Activated CD8-positive, alpha-beta memory T cell treated with anti-CD3 and anti-CD28 coated beads, Interleukin-2, amount 50 U/mL, for 24 hours (primary cell): ENCODE measurements around the gene ZBTB20.

ENCODE experiments used
- DNase-seq: peaks from one replicate; pipeline ENCODE4 v3.0.0-alpha.2; 2020; ENCODE audit errors: extremely low read depth

Gene ZBTB20

DNA sequence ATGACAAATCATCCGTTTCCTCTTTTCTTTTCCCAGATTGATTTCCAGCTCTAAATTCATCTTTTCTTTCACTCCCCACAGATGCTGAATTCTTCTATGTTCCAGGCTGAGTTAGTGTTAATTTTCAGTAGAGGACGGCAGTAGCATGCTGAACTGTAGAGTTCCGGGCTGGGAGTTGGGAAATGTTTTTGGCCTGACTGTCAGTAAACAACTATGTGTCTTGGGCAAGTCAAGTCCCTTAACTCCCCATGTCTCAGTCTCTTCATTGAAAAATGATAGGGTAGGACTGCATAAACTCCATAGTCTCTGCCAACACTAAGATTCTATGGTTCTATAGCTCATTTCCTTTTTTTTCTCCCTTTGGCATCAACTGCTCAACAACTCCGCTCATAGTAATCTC is 519.3 kb downstream of the ZBTB20 start:
- no peak for DNase-seq

- no peak for DNase-seq
These were observed 520.3 kb downstream of the ZBTB20 start for GRCh38 chr3:114626751-114627150.

DNA sequence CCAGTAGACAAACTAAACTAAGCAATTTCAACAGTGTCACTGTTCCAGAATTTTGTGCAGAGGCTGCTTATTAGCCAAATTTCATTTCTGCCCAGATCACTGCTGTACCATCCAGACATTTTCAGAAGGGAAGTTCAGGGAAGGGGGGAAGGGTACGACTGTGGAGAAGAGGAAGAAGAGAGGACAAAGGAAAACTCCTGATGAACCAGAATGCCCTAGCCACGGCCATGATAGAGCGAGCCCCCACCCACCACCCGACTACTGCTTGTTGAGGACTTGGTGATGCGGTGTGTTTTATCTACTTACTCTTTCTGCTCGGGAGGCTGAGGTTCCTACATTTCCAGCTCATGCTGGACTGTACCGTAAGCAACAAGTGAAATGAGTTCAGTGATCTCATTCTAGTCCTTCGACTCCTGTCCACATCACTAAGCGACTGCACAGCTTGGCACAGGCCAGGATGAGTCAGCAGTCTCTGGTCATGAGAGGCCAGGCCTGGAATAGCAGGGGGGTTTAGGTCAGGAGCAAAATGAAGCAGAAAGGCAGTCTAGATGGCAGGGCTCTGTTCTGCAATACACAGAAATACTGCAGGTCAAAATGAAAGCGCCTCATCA is 522.4 kb downstream of the ZBTB20 start:
- DNase-seq = no peak

- DNase-seq = no peak
These were observed 523.0 kb downstream of the ZBTB20 start for GRCh38 chr3:114624047-114624445.

DNA sequence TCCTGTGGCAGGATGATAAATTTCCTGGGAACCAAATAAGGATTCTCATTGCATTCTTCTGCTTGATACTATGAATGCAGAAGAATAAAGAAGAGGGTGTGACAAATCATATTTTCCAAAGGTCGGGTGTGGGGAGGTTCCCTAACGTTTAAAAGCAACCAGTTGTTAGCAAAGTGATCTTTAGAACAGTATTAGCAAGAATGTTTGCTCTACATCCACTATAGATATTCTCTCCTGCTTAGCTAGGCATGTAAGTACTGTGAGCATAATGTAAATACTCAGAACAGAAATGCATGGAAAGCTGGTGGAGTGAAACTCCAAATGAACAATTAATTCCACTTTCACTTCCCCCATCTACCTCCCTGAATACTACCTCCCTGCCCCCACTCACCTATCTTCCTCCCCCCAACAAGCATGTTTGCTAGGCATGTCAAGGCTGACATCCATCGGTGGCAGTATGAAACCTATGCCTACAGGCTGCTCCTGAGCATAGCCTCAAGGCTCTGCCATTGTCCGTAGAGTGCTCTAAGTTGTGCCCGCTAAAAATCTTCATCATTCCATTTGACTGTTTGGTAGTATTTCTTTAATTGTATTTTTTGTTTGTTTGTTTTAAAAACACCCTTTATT is 523.6 kb downstream of the ZBTB20 start:
- DNase-seq = no peak

- DNase-seq = no peak
These were observed 525.1 kb downstream of the ZBTB20 start for GRCh38 chr3:114622001-114622400.

DNA sequence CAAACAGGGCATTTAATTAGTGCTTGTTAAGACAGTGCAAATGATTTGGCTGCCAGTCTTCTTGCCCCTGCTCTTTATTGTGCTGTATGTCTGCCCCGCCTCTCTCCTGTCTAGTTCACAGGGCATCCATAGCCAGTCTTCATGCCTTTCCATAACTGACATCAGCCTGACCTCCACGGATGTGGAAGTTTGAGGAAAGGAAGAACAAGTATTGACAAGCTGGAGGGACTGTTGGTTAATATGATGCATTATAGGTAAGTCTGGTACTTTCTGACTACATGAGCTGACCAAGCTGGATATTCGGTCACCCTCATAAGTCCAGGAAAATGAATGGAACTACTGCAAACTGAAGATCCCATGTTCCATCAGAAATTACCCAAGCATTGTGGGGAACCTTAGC is 527.3 kb downstream of the ZBTB20 start:
- DNase-seq = no peak

DNA sequence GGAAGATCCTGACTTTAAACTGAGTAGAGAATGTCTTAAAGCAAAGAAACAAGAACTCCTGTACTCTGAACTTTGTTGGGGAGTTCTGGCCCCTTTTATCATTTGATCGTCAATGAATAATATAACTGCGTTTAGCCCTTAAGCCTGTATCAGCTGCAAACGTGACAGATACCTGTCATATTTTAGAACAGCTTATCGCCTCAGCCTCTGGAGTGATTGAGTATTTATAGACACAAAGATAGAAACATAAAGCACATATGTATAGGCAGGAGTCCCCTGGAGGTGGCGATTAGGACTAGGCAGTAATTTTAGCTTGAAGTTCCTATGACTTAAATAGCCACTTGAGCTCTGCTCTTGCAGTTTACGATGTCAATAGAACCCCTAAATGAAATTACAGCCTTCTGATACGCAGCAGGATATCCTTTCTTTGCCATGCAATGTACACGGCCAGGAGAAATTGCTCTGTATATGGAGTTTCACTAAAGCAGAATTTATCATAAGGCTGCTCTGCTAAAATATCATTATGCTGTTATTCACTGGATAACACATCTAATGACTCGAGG is 531.5 kb downstream of the ZBTB20 start:
- no peak for DNase-seq

GRCh38 chr3:114609973-114610630 is 537.0 kb downstream of the ZBTB20 start:
- no peak for DNase-seq

DNA sequence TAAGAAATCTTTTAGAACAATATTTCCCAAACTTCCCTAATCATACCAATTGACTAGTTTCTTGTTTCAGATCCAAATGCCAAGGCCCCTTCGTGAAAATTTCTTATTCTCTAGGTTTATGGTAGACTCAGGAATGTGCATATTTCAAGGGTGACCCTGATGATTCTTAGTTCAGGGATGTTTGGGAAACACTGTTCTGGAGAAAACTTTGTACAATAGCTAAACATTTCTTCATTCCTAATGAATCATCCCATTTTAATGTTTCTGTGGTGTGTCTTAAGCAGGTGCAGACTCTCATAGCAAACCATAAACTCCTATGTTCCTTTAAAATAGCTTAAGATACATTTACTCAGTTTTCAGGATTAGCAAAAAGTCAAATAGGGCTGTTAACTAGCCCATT is 538.8 kb downstream of the ZBTB20 start:
- no peak for DNase-seq

DNA sequence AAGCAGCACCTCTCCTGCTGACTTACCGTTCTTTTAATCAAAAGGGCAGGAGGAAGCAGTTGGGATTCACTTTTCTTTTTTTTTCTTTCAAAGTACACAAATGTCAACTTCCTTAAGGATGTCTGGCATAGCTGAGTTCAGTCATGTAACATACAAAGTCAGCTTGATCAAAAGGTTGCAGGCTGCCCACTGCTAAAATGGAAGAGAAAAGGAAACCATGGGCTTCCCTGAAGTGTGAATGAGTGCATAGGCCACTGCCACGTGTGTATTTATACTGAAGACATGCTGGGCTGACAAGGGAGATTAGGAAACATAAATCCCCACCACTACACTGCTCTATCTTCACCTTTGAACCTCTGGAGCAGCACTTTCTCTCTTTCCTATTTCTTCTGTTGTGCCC is 540.8 kb downstream of the ZBTB20 start:
- DNase-seq = no peak

GRCh38 chr3:114600571-114600970 is 546.5 kb downstream of the ZBTB20 start:
- no peak for DNase-seq

- DNase-seq = no peak
These were observed 549.2 kb downstream of the ZBTB20 start for GRCh38 chr3:114597871-114598270.

GRCh38 chr3:114597012-114597411 is 550.1 kb downstream of the ZBTB20 start:
- no peak for DNase-seq

GRCh38 chr3:114596147-114596546 is 550.9 kb downstream of the ZBTB20 start:
- no peak for DNase-seq

DNA sequence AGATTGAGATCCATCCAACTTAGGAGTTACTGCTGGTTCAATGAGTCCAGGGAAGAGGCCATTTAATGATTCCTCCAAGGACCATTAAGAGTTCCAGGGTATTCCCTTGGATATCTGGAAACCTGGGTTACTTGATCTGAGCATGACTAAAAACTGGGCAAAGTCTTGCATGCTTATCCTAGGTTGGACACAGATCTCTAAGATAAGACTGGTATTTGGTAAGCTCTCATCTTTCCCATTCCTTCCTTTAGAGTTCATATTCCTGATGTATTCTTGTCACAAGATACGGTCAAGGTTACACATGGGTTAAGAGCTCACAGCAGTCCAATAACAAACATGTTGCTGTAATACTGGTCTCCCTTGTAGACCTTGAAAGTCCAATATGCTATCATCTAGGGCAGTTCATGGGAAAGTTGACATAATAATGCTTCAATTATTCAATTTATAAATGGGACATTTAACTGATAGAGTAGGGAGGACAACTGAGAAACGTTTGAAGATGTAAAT is 551.5 kb downstream of the ZBTB20 start:
- DNase-seq = no peak

DNA sequence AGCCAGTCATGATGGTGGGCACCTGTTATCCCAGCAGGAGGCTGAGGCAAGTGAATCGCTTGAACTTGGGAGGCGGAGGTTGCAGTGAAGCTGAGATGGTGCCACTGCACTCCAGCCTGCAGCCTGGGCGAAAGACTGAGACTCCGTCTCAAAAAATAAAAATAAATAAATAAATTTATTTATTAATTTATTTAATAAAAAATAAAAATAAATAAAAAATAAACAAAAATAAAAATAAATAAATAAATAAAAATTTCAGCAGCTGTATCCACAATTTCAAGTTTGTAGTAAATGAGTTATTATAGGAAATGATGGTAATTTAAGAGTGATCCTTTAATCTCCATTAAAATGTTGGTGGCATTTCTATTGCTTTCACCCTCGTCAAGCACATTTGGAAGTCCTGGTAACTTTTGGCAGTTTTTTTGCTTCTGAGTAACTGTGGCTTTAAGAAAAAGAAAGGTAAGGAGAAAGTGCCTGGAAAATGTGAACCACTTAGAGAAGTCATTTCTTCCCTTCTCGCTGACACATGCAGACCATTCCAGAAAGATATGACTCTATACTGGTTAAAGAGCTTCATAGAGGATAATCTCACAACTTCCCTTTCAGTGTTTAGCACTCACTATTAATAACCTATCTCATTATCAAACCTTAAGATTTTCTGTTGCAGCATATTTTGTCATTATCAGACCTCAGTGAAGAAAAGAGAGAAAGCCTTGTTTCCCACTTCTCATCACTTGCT is 556.6 kb downstream of the ZBTB20 start:
- DNase-seq = no peak

DNA sequence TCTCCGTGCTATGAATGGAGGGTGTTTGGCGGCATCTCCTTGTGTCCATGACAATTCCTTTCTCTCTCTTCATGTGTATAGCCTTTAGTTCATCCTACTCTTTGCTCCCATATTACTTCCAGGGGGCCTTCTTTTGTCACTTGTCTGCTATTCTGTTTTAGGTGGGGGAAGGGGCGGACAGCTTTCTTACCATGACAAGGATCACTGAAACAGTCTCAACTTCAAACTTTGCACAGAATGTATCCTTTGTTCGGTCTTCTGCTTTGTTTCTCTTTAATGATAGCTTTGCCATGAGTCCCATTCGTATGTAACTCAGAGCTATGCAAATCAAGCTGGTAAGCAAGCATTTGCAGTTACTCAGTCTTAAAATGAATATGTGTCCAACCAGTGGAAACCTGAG is 559.1 kb downstream of the ZBTB20 start:
- no peak for DNase-seq

DNA sequence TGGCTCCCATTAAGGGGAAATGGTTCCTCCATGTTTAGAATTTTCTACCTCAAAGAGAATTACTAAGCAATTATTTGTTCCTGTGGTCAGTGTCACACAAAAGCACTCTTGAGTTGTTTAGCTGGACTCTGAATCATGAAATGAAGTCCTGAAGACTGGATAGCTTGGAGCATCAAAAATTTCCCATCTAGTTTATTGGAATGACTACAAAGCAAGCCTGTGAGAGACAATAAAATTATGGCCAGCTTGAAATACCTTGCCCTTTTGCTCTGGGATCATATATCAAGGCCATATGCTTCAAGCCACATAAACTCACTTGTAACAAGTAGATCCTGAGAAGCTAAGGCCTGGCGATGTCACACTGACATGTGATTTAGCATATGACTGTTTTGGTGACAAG is 561.0 kb downstream of the ZBTB20 start:
- no peak for DNase-seq

DNA sequence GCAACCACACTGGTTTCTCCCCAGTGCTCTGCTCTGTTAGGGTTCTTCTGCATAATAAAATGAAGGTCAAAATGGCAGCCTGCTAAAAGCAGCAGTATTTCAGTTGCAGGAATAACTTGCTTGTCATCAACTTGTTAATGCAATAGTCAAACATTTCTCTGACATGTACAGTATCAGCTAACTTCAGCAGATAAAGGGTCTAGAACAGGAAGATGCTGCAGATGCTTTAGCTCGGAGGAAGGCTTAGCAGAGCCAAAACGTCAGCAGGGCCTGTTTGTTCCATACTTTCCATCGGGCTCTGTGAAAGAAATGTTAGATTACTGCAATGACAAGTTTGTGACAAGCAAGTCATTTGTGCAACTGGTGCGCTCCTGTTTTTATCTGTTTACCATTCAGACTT is 561.4 kb downstream of the ZBTB20 start:
- DNase-seq = no peak

DNA sequence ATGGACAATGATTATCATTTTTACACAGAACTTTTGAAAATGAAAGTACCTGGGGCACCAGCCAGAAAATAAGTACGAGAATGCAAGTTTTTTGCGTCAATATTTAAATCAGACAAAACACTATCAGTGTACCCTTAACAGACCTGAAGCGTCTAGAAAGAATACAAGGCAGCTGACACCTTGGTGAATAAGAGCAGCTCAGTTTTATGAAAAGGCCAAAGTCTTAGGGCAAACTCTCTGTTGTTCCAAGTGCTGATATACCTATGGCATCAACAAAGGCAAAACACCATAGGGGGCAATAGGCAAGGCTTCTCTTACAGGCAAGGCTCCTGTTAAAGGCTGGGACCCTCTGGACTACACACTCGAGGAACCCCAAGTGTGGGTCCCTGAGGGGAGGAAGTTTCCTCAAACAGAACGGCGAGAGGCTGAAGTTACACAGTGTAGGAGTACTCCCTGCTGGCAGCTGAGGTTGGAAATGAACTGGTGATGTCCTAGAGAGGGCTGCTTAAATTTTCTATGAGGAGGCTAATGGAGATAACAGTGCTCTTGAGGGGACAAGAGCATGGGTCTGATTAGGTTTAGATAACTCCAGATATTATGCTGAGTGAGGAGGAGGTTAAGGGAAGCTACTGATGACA is 562.2 kb downstream of the ZBTB20 start:
- no peak for DNase-seq

- DNase-seq = no peak
These were observed 564.2 kb downstream of the ZBTB20 start for GRCh38 chr3:114582929-114583328.
